ENCODE data around the gene CLEC7A.

CLEC7A gene

DNA sequence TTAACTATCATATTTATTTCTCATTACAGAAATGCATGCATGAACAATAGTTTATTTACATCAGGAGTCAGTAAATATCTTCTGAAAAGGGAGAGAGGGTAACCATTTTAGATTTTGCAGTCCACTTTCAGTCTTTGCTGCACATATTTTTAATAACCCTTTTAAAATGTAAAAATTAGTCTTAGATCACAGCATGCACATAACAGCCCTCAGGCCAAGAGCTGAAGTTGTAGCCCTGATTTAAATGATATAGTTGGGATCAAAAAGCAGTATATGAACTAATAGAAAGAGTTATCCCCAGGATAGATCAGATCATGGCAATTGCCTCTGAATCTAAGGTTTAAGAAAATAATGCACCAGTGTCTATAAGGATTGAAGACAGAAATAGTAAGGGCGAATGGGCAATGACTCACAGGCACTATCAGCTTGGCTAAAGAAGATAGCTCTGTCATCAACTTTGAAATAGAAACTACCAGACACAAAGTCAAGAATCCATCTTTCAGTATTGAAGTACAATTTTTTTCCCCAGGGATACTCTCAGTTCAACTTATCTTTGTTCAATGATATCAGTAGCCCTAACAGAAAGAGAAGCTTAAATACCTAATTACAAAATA, 13.1 kb upstream of the CLEC7A start:
- in situ Hi-C loops (cut with HindIII; ENCODE audit: low sequenced_read_pairs): no loop called here

DNA sequence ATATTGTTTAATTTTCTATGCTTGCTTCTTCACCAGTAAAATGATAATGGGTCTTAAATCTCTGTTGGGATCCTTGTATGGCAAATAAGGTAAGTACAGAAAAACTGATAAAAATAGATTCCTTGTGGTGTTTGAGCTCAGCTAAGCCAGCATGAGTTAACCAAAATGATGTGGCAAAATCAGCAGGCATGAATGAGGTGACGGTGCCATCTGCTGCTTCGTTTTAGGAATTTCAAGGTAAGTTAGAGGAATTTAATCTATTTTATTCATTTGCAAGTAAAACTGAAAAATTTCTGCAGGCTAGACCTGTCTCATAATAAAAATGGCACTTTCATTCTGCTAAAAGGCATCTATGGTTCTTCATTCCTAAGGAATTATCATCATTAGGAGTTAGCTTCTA, 10.0 kb upstream of the CLEC7A start:
- in situ Hi-C loops (cut with HindIII; ENCODE audit: low sequenced_read_pairs): no loop called here

DNA sequence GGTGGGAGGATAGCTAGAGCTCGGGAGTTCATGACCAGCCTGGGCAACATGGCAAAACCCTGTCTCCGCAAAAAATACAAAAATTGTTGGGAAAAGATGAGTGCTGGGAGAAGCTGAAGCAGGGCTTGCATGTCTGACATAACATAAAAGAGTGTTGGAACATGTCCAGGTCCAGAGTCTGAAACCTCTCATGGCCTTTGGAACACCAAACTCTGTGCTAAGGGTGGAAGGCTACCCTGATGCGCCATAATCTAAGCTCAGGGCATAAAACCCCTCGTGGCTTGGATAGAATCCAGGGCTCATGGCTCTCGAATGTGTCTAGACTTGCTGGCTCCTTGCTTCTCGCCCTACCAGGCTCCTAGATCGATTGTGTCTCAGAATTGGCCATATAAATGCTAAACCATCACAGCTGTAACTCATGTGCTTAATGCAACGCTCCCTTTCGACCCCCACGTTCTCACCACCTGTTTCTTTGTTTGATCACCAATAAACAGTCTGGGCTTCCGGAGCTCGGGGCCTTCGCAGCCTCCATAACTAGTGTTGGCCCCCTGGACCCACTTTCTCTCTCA, 6.7 kb upstream of the CLEC7A start:
- in situ Hi-C loops (cut with HindIII; ENCODE audit: low sequenced_read_pairs): no loop called here

DNA sequence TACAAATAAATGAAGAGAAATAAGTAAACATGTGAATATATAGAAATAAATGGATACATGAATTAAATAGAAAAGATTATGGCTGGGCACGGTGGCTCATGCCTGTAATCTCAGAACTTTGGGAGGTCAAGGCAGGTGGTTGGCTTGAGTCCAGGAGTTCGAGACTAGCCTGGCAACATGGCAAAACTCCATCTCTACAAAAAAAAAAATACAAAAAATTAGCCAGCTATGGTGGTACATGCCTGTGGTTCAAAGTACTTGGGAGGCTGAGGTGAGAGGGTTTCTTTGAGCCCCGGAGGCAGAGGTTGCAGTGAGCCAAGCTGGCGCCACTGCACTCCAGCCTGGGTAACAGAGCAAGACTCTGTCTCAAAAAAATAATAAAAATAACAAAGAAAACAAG, 5.1 kb upstream of the CLEC7A start:
- in situ Hi-C loops (cut with HindIII; ENCODE audit: low sequenced_read_pairs): no loop called here

DNA sequence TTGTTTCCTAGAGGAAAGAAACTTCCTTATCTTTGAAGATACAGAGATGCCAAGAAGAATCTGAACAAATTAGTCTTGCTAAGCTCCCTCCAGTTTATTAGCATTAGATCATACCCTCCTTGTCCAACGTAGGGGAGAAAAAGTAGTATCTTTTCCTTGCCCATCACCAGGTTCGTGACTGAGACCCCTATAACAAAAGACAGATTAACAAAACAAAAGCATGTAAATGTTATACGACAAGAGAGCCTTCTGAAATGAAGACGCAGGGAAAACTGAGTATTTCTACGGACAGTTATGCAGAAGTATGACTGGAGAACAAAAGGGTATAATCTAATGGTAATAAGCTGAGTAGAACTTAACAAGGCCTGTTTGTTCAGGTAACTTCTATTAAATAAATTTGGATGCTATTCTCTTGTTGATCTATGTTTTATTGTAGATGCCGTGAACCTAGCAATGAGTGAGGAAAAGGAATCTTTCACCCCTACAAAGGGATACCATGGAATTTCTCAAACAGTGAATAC, 2.9 kb upstream of the CLEC7A start:
- in situ Hi-C loops (cut with HindIII; ENCODE audit: low sequenced_read_pairs): no loop called here

DNA sequence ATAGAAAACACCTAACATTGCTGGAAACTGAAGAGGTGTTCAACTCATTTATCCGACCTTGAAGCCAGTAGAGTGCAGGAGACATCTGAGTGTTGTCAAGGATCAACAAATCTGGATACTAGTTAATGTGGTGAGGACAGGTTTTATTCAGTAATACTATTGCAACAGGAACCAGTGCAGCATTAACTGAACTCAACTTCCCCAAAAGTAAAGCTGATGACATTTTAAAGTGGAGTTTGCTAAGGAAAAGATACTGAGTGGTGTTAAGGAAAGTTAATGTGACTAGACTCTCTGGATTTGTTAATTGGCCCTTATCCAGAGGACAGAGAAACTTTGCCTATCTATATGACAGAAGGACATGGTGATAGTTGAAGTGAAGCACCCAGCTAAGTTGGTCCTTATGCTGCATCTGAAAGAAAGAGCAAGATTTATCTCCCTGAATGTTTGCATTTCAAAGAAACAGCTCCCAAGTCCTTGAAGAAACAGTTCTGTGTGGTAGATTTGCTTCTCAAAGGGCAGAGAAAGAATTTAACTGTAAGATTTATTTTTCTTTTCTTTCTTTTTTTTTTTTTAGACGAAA, 1.2 kb upstream of the CLEC7A start:
- in situ Hi-C loops (cut with HindIII; ENCODE audit: low sequenced_read_pairs): no loop called here

DNA sequence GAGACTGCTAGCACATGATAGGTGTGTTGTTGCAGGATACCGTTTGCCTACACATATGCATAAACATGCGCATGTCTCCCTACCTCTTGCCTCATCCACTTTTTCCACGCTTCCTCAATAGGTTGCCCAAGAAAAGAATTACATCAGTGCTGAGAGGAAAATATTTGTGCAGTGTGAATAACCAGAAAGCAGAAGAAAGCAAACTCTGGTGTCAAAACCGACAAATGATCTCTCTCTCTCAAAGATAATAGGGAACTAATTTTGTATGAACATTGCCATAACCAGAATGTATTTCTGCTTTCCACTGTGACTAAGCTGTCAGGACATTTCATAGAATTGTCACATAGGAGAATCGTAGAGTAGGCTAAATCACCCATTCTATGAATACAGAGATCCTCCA, 1.3 kb downstream of the CLEC7A start:
- in situ Hi-C loops (cut with HindIII; ENCODE audit: low sequenced_read_pairs): no loop called here

DNA sequence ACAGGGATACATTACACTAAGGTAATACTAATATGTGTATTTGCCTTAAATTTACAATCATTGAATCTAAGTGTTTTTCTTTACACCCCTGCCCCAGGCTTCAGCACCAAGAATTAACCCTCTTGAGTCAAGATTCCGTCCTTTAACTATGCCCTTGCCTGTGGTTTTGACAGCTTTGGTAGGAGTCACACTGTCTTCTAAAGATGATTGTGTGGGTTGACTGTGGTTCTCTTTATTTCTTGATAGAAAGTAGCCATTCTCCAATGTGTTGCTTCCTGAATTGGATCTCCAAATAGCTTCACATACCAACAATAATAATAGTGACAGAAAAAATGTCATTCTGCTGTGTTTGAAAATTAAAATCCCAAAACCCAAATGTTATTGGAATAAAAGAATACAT, 3.6 kb downstream of the CLEC7A start:
- in situ Hi-C loops (cut with HindIII; ENCODE audit: low sequenced_read_pairs): no loop called here

DNA sequence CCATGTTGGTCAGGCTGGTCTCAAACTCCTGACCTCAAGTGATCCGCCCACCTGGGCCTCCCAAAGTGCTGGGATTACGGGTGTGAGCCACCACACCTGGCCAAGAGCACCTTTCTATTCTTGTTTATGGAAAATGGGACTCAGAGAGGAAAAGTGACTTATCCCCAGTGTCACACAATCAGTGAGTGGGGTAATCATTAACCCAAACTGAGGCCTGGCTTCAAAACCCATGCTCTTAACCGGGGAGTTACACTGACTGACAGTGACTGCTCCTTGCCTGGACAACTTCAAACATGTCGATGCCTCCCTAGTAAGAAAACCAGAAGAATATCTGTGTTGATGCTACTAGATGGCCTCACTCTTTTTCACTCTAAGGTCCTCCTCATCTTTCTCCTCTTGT, 7.3 kb downstream of the CLEC7A start:
- in situ Hi-C loops (cut with HindIII; ENCODE audit: low sequenced_read_pairs): no loop called here

DNA sequence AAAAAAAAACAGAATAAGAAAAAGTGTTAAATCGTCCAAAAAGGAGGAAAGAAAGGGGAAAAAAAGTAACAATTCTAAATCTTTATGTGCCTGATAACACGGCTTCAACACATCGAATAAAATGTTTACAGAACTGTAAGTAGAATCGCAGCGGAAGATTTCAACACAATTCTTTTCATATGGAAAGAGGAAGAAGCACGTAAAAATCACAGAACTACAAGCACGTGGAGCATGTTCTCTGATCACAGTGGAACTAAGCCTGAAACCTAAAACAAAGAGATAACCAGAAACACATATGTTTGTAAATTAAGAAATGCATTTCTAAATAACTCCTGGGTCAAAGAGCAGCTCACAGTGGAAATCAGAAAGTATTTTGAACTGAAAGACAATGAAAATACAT, 8.7 kb downstream of the CLEC7A start:
- in situ Hi-C loops (cut with HindIII; ENCODE audit: low sequenced_read_pairs): no loop called here

DNA sequence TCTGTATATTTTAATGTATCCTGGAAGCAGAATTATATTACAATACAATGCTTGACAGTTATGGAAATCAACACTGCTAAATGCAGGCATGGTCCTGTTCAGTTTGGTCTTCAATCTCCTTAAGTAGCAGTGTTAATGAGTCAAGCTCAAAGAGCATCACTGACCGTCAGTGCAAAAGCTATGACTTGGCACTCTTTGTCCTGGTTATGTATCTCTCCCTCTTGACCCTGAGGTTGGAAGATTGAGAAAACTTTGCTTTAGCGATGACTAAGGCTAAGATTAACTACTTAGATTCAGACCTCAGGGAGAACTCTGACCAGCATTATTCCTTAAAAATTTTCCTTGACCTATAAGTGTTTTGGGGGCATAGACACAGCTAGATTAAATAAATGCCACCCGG, 10.9 kb downstream of the CLEC7A start:
- in situ Hi-C loops (cut with HindIII; ENCODE audit: low sequenced_read_pairs): no loop called here

DNA sequence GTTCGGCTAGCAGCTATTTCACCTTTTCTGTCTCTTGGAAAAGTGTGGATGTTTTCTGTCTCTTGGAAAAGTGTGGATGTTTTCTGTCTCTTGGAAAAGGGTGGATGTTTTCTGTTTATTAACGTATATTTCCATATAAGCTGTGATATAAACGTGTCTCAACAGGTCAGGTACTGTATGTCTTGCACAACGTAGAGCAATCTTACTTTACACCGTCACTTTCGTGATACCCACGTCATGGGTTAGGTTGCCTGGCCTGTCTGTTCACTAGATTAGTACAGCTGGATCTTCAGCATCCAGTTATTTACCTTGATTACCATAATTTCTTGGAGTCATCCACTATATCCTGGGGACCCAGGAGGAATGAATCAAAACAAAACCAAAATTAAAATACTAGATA, 14.1 kb downstream of the CLEC7A start:
- in situ Hi-C loops (cut with HindIII; ENCODE audit: low sequenced_read_pairs): no loop called here

DNA sequence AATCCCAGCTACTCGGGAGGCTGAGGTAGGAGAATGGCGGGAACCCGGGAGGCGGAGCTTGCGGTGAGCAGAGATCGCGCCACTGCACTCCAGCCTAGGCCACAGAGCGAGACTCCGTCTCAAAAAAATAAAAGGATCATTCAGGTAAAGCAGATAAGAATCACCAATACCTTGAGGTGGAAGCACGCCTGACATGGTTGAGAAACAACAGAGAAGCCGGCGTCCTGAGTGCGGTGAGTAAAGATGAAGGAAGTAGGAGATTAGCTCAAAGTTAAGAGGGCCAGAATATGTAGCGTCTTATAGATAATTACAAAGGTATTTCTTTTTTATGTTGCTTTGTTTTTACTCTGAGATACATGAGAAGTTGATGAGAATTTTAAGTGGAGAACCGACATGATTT, 14.7 kb downstream of the CLEC7A start:
- in situ Hi-C loops (cut with HindIII; ENCODE audit: low sequenced_read_pairs): no loop called here

DNA sequence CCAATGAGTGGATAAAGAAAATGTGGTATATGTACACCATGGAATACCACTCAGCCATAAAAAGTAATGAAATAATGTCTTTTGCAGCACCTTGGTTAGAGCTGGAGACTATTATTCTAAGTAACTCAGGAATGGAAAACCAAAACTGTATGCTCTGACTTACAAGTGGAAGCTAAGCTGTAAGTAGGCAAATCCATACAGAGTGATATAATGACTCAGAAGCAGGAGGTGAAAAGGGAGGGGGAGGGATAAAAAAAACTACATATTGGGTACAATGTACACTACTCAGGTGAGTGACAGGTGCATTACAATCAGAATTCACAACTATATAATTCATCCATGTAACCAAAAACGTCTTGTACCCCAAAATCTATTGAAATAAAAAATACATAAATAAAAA, 16.1 kb downstream of the CLEC7A start:
- in situ Hi-C loops (cut with HindIII; ENCODE audit: low sequenced_read_pairs): no loop called here

DNA sequence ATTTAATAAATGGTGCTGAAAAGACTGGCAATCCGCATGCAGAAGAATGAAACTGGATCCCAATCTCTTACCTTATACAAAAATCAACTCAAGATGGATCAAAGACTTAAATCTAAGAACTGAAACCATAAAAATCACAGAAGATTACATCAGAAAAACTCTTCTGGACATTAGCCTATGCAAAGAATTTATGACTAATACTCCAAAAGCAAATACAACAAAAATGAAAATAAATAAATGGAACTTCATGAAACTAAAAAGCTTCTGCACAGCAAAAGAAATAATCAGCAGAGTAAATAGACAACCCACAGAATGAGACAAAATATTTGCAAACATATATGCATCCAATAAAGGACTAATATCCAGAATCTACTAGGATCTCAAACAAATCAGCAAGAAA, 16.9 kb downstream of the CLEC7A start:
- in situ Hi-C loops (cut with HindIII; ENCODE audit: low sequenced_read_pairs): no loop called here

DNA sequence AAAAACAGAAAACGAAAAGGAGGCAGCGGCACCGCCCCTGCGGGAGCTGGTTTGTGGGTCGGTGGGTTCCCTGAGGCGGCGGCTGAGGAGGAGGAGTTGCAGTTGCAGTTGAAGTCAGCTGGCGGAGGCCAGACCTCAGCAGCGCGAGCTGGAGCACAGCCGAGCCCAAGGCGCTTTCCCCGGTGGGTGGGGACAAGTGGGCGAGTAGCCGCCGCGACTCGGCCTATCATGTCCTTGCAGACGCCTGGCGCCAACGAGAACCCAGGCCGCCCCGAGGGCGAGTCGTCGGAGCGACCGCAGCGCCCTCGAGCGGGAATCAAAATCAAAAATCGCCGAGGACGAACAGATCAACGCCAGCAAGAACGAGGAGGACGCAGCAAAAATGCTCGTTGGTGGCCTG, 18.5 kb downstream of the CLEC7A start:
- in situ Hi-C loops (cut with HindIII; ENCODE audit: low sequenced_read_pairs): no loop called here

DNA sequence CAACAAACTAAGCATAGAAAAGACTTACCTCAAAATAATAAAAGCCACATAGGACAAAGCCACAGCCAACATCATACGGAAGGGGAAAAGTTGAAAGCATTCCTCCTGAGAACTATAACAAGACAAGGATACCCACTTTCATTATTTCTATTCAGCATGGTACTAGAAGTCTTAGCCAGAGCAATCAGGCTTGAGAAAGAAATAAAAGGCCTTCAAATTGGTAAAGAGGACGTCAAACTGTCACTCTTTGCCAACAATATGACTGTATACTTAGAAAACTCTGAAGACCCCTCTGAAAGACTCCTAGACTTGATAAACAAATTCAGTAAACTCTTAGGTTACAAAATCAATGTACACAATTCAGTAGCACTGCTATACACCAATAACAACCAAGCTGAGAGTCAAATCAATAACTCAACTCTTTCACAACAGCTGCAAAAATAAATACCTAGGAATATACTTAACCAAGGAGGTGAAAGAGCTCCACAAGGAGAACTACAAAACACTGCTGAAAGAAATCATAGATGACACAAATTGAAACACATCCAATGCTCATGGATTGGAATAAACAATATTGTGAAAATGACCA, 19.6 kb downstream of the CLEC7A start:
- in situ Hi-C loops (cut with HindIII; ENCODE audit: low sequenced_read_pairs): no loop called here

DNA sequence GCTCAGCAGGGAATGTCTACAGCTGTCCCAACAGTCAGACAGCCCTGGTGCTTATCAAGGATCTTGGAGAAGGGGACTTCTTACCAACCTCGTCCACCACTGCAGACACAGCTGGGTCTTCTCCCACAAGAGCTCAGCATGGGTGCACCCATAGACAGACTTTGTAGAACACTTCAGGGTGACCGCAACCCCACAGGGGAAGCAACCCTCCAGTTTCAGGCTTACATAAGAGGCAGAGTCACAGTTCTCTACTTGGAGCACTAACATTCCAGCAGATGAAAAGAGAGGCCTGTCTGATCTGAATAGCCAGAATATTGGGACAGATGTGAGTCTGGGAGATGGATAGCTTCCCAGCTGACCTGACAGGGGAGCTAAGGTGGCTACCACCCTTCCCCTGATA, 27.7 kb downstream of the CLEC7A start:
- in situ Hi-C loops (cut with HindIII; ENCODE audit: low sequenced_read_pairs): no loop called here

DNA sequence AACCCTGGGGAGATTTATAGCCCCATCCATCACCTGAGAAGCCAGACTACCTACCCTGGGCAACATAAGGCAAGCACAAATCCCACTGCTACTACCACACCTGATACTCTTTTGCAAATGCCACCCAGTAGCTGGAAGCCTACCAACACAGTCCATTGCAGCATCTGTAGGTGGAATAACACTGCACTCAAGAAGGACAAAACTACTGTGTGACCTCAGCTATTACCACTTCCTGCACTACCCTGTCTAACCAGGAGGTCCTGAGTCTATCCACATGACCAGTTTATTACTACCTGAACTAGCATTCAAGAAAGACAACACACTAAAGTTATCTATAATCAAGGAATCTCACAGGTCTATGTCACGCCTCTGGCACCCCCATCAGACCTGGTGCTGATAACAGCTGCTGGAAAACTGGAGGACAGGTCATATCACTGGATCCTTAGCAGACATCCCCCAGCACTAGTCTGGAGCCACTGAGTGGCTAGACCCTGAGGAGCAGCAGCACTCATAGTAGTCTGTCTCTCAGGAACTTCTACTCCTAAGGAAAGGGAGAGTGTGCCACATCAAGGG, 28.3 kb downstream of the CLEC7A start:
- in situ Hi-C loops (cut with HindIII; ENCODE audit: low sequenced_read_pairs): no loop called here

DNA sequence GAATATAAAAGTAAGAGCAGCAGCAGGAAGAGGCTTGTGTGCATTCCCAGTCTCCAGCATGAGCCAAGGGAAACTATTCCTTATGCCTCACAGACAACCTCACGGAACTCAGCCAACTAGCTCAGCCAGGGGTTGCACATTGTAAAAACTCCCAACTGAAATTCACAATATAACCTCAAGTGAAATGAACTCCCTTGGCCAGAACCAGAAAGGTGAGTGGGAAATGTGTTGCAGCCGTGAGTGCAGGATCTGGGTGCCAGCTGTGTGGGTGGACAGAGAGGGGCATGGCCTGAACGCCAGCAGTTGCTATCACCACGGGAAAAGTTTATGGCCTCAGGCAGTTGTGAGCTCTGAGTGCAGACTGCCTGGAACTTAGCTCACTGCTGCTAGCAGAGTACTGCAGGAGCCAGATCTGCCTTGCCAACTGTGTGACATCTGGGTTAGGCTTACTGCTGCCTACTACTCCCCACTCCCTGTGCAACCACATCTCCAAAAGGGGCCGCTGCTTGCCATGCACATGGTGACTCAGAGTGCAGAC, 28.9 kb downstream of the CLEC7A start:
- in situ Hi-C loops (cut with HindIII; ENCODE audit: low sequenced_read_pairs): no loop called here

DNA sequence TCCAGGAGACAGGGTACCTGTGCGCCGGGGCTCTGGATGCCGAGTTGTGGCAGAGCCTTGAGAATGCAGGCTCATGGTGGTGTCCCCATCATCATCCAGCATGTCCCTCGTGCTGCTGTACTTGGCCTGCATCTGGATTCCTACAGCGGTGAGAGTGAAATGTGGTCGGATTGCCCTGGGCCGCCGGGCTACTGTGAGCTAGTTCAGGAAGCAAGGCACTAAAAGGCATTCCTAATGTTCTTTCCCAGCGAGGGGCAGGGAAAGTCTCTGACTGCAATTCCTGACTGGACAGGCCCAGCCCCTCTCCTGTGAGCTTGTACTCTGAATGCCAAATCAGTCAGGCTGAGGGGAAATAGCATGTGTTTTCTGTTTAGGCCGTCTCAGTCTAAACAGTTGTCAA, 31.2 kb downstream of the CLEC7A start, which contains the start of gene CLEC1A:
Gene CLEC1A, minus strand, starts transcription at position 195 of the 400 bp plus-strand sequence. Its CDS starts 63 bp downstream, at position 132.
- in situ Hi-C loops (cut with HindIII; ENCODE audit: low sequenced_read_pairs): no loop called here

DNA sequence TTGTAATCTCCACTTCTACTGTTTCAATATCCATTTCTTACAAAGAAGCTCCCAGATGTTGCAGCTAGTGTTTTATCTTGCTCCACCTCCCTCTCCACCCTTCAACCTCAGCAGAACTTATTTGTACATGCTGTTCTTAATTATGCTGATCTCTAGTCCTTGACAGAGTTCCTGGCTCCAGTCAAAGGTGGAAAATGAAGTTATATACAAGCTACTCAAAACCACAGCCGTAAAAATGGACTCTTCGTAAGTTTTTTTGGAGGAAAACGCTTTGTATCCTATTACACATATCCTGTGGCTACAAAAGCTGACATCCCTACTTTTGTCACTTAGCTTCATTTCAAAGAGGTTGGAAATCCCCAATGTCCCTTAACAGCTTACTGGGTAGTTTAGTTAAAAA, 32.5 kb downstream of the CLEC7A start:
- in situ Hi-C loops (cut with HindIII; ENCODE audit: low sequenced_read_pairs): no loop called here
